ENCODE results near the gene ADAT2. TPM values are rescaled to one million over a fixed set of nuclear protein-coding genes. Genes with fewer than 3 reads are reported as not detected.

Gene ADAT2
- total RNA-seq, 1 experiment from 2014 or later = 18.4 TPM

DNA sequence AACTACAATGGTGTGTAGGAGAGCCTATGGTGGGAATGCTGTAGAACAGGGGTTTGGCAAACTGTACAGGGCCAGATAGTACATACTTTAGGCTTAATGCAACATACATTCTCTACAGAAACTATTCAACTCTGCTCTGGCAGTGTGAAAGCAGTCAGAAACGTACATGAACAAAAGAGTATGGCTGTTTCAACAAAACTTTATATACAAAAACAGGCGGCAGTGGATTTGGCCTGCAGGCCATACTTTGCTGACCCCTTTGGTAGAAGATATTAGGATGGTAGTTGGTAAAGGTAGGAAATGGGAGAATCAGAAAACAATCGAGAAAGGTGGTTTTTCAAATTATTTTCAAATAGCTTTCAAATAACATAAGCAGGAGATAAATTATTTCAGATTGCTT lies 36.3 kb upstream of the ADAT2 start:
- CTCF ChIA-PET = no interaction called here

DNA sequence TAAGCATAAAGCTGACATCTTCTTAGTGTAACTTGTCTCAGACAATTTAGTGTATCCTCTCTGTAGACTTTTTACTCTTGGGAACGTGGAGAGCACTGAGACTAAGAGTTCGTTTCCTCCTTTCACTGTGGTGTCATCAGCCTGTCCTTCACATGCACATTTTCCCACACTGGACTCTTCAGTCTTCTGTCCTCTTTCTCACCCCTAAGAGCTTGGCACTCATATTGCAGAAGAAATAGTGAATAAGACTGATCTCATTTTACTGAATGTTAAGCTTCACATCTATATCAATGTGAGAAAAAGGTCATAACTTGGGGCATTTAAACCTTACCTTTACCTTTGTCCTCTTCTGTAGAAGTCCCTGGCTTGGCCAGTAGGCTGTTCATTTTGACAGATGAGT lies 35.5 kb upstream of the ADAT2 start:
- CTCF ChIA-PET = no interaction called here
- H3K36me3 ChIP-seq (ENCODE audit: control insufficient read depth in 1 of 2, insufficient read depth in 2 of 2, low read length in 2 of 2) = no peaks in the 10 kb centered on the region
- no peaks in the 10 kb centered on the region for H4K20me1 ChIP-seq (ENCODE audit: insufficient read depth)
- H3K9me3 ChIP-seq (ENCODE audit: control insufficient read depth in 1 of 2, insufficient read depth in 1 of 2, low read depth in 1 of 2, low read length in 2 of 2) = no peaks in the 10 kb centered on the region
- ATAC-seq (no peak), DNase-seq (ENCODE audit: low read depth, low spot score) (no peak)
- RAD21 ChIA-PET (ENCODE audit: low non-redundant PET in 1 of 2, low total read pairs in 2 of 2, uncharacterized antibody in 2 of 2, unreplicated experiment in 2 of 2) = no interaction called here
- H3K9me2 ChIP-seq (ENCODE audit: insufficient read depth) = no peaks in the 10 kb centered on the region
- H3K4me3 ChIP-seq (replicated peaks in 1 of 2; ENCODE audit: low read depth in 1 of 2, low read length in 2 of 2) = no peak overlapping the region
- POLR2A ChIA-PET = no interaction called here
- H3K27ac ChIP-seq (ENCODE audit: low read depth, low read length) = no peak overlapping the region
- no TSS peak for BruUV-seq (replicated peaks)
- H3K79me2 ChIP-seq (ENCODE audit: insufficient read depth, low read length) = no peaks in the 10 kb centered on the region
- H3K27me3 ChIP-seq (ENCODE audit: insufficient read depth, low read length) = no peaks in the 10 kb centered on the region
- intact Hi-C loops (cut with micrococcal nuclease) = no loop called here
- H3K4me2 ChIP-seq (ENCODE audit: low read length) = no peak overlapping the region
- H3K9ac ChIP-seq (ENCODE audit: low read length) = no peak overlapping the region
- H2AFZ ChIP-seq (ENCODE audit: low read depth, low read length, poor library complexity, severe bottlenecking) = no peak overlapping the region
- H3K4me1 ChIP-seq (ENCODE audit: control insufficient read depth in 1 of 2, insufficient read depth in 2 of 2, low read length in 2 of 2) = no peaks in the 10 kb centered on the region
- TF ChIP-seq YY1 (IDR thresholded peaks at IDR 0.05; ENCODE audit: extremely low read depth, insufficient replicate concordance, low read depth, low read length) = no peak
- TF ChIP-seq, protein P1, sequence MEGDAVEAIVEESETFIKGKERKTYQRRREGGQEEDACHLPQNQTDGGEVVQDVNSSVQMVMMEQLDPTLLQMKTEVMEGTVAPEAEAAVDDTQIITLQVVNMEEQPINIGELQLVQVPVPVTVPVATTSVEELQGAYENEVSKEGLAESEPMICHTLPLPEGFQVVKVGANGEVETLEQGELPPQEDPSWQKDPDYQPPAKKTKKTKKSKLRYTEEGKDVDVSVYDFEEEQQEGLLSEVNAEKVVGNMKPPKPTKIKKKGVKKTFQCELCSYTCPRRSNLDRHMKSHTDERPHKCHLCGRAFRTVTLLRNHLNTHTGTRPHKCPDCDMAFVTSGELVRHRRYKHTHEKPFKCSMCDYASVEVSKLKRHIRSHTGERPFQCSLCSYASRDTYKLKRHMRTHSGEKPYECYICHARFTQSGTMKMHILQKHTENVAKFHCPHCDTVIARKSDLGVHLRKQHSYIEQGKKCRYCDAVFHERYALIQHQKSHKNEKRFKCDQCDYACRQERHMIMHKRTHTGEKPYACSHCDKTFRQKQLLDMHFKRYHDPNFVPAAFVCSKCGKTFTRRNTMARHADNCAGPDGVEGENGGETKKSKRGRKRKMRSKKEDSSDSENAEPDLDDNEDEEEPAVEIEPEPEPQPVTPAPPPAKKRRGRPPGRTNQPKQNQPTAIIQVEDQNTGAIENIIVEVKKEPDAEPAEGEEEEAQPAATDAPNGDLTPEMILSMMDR (IDR thresholded peaks at IDR 0.05 in 2 of 3, conservative IDR thresholded peaks at IDR 0.05 in 1 of 3; ENCODE audit: borderline replicate concordance in 1 of 3, insufficient read depth in 1 of 3, low read depth in 2 of 3, low read length in 2 of 3) = no peak
- TF ChIP-seq, protein P2, sequence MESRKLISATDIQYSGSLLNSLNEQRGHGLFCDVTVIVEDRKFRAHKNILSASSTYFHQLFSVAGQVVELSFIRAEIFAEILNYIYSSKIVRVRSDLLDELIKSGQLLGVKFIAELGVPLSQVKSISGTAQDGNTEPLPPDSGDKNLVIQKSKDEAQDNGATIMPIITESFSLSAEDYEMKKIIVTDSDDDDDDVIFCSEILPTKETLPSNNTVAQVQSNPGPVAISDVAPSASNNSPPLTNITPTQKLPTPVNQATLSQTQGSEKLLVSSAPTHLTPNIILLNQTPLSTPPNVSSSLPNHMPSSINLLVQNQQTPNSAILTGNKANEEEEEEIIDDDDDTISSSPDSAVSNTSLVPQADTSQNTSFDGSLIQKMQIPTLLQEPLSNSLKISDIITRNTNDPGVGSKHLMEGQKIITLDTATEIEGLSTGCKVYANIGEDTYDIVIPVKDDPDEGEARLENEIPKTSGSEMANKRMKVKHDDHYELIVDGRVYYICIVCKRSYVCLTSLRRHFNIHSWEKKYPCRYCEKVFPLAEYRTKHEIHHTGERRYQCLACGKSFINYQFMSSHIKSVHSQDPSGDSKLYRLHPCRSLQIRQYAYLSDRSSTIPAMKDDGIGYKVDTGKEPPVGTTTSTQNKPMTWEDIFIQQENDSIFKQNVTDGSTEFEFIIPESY (IDR thresholded peaks at IDR 0.05; ENCODE audit: extremely low read depth, insufficient replicate concordance, low read length) = no peak
- TF ChIP-seq ZNF274 (IDR thresholded peaks at IDR 0.05; ENCODE audit: low read depth, low read length) = no peak
- TF ChIP-seq CBX3 (IDR thresholded peaks at IDR 0.05; ENCODE audit: low read depth) = no peak
- TF ChIP-seq, protein P3, sequence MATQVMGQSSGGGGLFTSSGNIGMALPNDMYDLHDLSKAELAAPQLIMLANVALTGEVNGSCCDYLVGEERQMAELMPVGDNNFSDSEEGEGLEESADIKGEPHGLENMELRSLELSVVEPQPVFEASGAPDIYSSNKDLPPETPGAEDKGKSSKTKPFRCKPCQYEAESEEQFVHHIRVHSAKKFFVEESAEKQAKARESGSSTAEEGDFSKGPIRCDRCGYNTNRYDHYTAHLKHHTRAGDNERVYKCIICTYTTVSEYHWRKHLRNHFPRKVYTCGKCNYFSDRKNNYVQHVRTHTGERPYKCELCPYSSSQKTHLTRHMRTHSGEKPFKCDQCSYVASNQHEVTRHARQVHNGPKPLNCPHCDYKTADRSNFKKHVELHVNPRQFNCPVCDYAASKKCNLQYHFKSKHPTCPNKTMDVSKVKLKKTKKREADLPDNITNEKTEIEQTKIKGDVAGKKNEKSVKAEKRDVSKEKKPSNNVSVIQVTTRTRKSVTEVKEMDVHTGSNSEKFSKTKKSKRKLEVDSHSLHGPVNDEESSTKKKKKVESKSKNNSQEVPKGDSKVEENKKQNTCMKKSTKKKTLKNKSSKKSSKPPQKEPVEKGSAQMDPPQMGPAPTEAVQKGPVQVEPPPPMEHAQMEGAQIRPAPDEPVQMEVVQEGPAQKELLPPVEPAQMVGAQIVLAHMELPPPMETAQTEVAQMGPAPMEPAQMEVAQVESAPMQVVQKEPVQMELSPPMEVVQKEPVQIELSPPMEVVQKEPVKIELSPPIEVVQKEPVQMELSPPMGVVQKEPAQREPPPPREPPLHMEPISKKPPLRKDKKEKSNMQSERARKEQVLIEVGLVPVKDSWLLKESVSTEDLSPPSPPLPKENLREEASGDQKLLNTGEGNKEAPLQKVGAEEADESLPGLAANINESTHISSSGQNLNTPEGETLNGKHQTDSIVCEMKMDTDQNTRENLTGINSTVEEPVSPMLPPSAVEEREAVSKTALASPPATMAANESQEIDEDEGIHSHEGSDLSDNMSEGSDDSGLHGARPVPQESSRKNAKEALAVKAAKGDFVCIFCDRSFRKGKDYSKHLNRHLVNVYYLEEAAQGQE (IDR thresholded peaks at IDR 0.05; ENCODE audit: low read depth) = no peak
- TF ChIP-seq CEBPB (IDR thresholded peaks at IDR 0.05; ENCODE audit: low read depth) = no peak
- TF ChIP-seq JUND (IDR thresholded peaks at IDR 0.05) = no peak
- no peak for TF ChIP-seq TCF7L2 (IDR thresholded peaks at IDR 0.05; ENCODE audit: borderline replicate concordance, extremely low read depth, insufficient read depth, insufficient read length)
- TF ChIP-seq, protein P4, sequence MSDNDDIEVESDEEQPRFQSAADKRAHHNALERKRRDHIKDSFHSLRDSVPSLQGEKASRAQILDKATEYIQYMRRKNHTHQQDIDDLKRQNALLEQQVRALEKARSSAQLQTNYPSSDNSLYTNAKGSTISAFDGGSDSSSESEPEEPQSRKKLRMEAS (IDR thresholded peaks at IDR 0.05) = no peak
- no peak for TF ChIP-seq ZFX (IDR thresholded peaks at IDR 0.05)
- TF ChIP-seq EZH2phosphoT487 (IDR thresholded peaks at IDR 0.05; ENCODE audit: borderline replicate concordance) = no peak

More for the DNA sequence above, 36.3 kb upstream of the ADAT2 start:
- Histone ChIP-seq H3K27ac (ENCODE audit: low read depth, low read length) (no peak overlapping the region), H3K9me3 (ENCODE audit: control insufficient read depth in 1 of 2, insufficient read depth in 1 of 2, low read depth in 1 of 2, low read length in 2 of 2) (no peaks in the 10 kb centered on the region), H3K27me3 (ENCODE audit: insufficient read depth, low read length) (no peaks in the 10 kb centered on the region), H3K9ac (ENCODE audit: low read length) (no peak overlapping the region), H2AFZ (ENCODE audit: low read depth, low read length, poor library complexity, severe bottlenecking) (no peak overlapping the region), H4K20me1 (ENCODE audit: insufficient read depth) (no peaks in the 10 kb centered on the region), H3K4me1 (ENCODE audit: control insufficient read depth in 1 of 2, insufficient read depth in 2 of 2, low read length in 2 of 2) (no peaks in the 10 kb centered on the region), H3K36me3 (ENCODE audit: control insufficient read depth in 1 of 2, insufficient read depth in 2 of 2, low read length in 2 of 2) (no peaks in the 10 kb centered on the region), H3K9me2 (ENCODE audit: insufficient read depth) (no peaks in the 10 kb centered on the region), H3K4me3 (replicated peaks in 1 of 2; ENCODE audit: low read depth in 1 of 2, low read length in 2 of 2) (no peak overlapping the region), H3K4me2 (ENCODE audit: low read length) (no peak overlapping the region), H3K79me2 (ENCODE audit: insufficient read depth, low read length) (no peaks in the 10 kb centered on the region)
- DNase-seq (ENCODE audit: low read depth, low spot score) (no peak), ATAC-seq (no peak)
- TF ChIP-seq FOSL1 (IDR thresholded peaks at IDR 0.05; ENCODE audit: low read depth) (no peak), CBX3 (IDR thresholded peaks at IDR 0.05; ENCODE audit: low read depth) (no peak), EZH2 (IDR thresholded peaks at IDR 0.05) (no peak)
- POLR2A ChIA-PET = no interaction called here
- no TSS peak for BruUV-seq (replicated peaks)
- RAD21 ChIA-PET (ENCODE audit: low non-redundant PET in 1 of 2, low total read pairs in 2 of 2, uncharacterized antibody in 2 of 2, unreplicated experiment in 2 of 2) = no interaction called here
- intact Hi-C loops (cut with micrococcal nuclease) = no loop called here

Data from HCT116 (cell line).